Measurements from ENCODE around the gene GAK. TPM values are rescaled to one million over a fixed set of nuclear protein-coding genes. Genes with fewer than 3 reads are reported as not detected.
A peak's percentile ranks its signal among the peaks of the same experiment; 100 is the strongest.

The GAK gene
- total RNA-seq, 2 experiments from 2014 or later: 87.6 to 96.8 TPM

DNA sequence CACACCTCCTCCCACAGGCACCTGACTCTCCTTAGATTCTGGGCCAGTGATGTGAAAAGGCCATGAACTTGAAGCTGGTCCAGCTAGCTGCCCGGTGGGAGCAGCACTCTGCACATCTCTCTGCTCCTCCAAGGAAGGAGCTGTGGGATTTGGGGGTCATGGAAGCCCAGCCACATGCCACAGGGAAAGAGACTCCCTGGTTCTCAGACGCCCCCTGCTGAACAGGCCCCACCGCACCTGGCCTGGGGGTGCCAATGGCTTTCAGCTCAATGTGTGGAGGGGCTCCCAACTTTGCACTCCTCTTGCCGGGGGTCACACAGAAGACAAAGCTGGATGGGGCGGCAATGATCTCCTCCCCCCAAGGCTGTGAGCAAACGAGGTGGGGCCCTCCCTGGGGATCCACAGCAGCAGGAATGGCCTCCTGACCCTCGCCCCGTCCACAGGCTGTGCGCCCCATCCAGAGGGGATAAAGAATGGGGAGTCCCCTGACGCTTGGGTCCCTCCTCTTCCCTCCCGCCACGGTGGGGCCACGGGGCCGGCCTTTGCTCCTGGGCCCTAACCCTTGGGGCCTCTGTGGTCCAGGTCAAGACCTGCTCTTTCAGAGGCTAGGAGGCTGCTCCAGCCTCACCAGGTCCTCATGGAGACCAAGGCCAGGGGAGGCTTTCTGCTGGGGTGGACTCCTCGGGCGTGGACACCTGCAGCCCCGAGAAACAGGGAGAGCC, 51.3 kb downstream of the GAK start:
- no peaks in the 10 kb centered on the region for H3K27me3 Mint-ChIP-seq (ENCODE audit: low read depth)
- H3K27ac Mint-ChIP-seq: peak overlapping the region; percentile 99
- intact Hi-C loops (cut with micrococcal nuclease): no loop called here
- no peak overlapping the region for H3K4me3 Mint-ChIP-seq
- peaks cover 29% of the 10 kb centered on the region for H3K36me3 Mint-ChIP-seq (ENCODE audit: low read depth)
- DNase-seq: no peak
- CTCF ChIA-PET: no interaction called here
- no peaks in the 10 kb centered on the region for H3K9me3 Mint-ChIP-seq
- H3K4me1 Mint-ChIP-seq (ENCODE audit: low read depth): peaks cover 27% of the 10 kb centered on the region

DNA sequence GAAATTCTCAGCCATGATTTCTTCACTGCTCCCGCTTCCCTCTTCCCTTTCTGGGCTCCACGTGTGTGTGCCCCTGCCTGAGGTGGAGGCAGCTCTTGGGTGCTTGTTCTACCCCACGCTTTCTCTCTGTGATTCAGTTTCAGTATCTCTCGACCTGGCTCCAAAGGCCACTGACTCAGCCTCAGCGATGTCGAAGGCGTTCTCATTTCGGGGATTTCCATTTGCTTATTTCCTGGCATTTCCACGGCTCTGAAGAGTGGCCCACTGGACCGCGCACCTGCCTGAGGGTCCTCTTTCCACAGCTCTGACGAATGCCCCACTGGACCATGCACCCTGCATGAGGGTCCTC, 52.4 kb downstream of the GAK start:
- no peaks in the 10 kb centered on the region for H3K9me3 Mint-ChIP-seq
- peak; percentile 84 for DNase-seq
- CTCF ChIA-PET: interaction anchor here (0.6 to 1.3 kb wide), 2 partner anchors 137 to 175 kb away, joined by 3 read pairs; no protein-coding TSS in a partner anchor
- H3K4me1 Mint-ChIP-seq (ENCODE audit: low read depth): peaks cover 27% of the 10 kb centered on the region
- peak overlapping the region; percentile 74 for H3K4me3 Mint-ChIP-seq
- H3K36me3 Mint-ChIP-seq (ENCODE audit: low read depth): peaks cover 34% of the 10 kb centered on the region
- H3K27ac Mint-ChIP-seq: peak overlapping the region; percentile 99
- intact Hi-C loops (cut with micrococcal nuclease): loop anchor here (1.0 to 5.0 kb wide), 4 partner anchors 45 to 137 kb away; partner anchors contain the start of gene IDUA
- H3K27me3 Mint-ChIP-seq (ENCODE audit: low read depth): no peaks in the 10 kb centered on the region

DNA sequence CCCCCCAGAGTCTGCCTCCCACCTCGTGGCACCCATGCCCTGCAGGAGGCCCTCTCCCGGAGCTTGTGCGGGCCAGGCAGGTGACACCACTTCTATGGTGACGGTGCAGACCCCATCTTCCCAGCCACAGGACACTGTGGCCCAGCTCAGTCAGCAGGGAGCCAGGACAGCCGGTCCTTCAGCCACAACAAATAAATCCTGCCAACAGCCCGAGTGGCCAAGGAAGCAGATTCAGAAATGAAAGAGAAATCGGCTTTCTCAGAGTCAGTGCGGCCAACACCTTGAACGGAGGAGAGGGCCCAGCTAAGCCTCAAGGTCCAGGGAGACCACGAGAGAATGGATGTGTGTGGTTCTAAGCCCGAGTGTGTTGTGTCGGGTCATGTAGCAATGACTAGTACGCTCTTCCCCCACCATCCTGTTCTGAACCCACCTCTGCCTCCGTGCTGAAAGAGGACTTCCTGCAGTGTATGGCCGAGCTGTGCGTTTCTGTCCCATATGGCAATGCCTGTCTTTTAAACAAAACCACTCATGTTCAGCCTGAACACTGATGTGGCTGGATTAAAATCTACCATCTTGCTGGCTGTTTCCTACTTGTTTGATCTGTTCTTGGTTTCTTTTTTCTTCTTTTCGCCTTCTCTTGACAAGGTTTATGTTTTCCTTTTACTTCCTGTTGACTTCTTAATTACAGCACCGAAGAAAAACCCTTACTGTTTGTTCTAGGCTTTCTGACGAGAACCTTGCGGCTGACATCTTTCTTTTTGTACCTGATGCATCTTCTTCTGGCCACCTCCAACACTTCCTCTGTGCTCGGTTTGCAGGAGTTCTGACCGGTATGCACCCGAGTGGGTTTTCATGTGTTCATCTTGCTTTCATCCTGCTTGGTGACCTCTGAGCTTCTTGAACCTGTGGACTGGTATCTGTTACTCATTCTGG, 53.1 kb downstream of the GAK start:
- H3K4me1 Mint-ChIP-seq (ENCODE audit: low read depth): peaks cover 27% of the 10 kb centered on the region
- H3K27me3 Mint-ChIP-seq (ENCODE audit: low read depth): no peaks in the 10 kb centered on the region
- peak overlapping the region; percentile 74 for H3K4me3 Mint-ChIP-seq
- intact Hi-C loops (cut with micrococcal nuclease): loop anchor here (1.0 to 5.0 kb wide), 4 partner anchors 45 to 136 kb away; partner anchors contain the start of gene IDUA
- H3K9me3 Mint-ChIP-seq: no peaks in the 10 kb centered on the region
- peaks cover 36% of the 10 kb centered on the region for H3K36me3 Mint-ChIP-seq (ENCODE audit: low read depth)
- CTCF ChIA-PET: interaction anchor here (0.8 to 1.3 kb wide), 2 partner anchors 108 to 136 kb away, joined by 3 read pairs; partner anchors contain the start of gene IDUA
- peak; percentile 57 for DNase-seq
- peak overlapping the region; percentile 99 for H3K27ac Mint-ChIP-seq

DNA sequence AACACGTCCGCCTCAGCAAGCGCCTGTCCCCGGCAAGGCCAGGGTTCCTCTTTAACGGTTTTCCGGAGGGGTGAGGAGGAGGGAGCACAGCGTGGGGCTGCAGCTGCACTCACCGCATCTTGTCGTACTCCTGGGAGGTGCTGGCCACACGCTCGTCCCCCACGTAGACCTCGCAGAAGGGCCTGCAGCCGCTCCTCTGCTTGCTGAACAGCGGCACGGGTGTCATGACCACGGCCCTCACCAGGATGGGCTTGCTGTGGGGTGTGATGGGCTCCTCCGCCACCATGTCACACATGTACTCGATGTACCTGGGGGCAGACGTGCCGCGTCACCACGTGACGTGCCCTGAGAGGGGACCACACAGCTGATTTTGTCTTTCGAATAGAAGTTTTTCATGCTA, 54.6 kb downstream of the GAK start:
- no peak overlapping the region for H3K4me3 Mint-ChIP-seq
- H3K27me3 Mint-ChIP-seq (ENCODE audit: low read depth): no peaks in the 10 kb centered on the region
- CTCF ChIA-PET: no interaction called here
- no peaks in the 10 kb centered on the region for H3K9me3 Mint-ChIP-seq
- no peak overlapping the region for H3K27ac Mint-ChIP-seq
- H3K4me1 Mint-ChIP-seq (ENCODE audit: low read depth): peaks cover 27% of the 10 kb centered on the region
- no peak for DNase-seq
- peaks cover 39% of the 10 kb centered on the region for H3K36me3 Mint-ChIP-seq (ENCODE audit: low read depth)
- intact Hi-C loops (cut with micrococcal nuclease): loop anchor here (5.0 kb wide), 1 partner anchor 95 kb away; no protein-coding TSS in a partner anchor

DNA sequence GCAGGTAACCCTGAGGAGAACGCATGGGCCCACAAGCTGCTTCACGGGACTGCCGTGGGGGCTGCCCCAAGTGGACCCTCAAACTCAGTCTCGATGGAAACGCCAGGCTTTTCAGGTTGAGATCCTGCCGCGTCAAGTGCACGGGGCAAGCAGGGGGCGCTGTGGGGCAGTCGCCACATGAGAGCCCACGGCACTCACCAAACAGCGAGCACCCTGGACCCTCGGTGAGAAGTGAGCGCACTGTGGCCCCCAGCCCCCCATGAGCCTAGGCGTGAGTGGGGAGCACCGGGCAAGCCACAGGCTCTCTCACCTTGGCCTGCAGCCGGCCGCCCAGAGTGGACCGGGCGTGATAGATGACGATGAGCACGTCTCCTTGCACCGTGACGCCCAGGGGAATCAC, 55.3 kb downstream of the GAK start:
- peaks cover 27% of the 10 kb centered on the region for H3K4me1 Mint-ChIP-seq (ENCODE audit: low read depth)
- H3K27me3 Mint-ChIP-seq (ENCODE audit: low read depth): no peaks in the 10 kb centered on the region
- H3K4me3 Mint-ChIP-seq: no peak overlapping the region
- no peaks in the 10 kb centered on the region for H3K9me3 Mint-ChIP-seq
- intact Hi-C loops (cut with micrococcal nuclease): loop anchor here (5.0 kb wide), 1 partner anchor 94 kb away; no protein-coding TSS in a partner anchor
- DNase-seq: no peak
- H3K27ac Mint-ChIP-seq: no peak overlapping the region
- peaks cover 37% of the 10 kb centered on the region for H3K36me3 Mint-ChIP-seq (ENCODE audit: low read depth)
- CTCF ChIA-PET: no interaction called here

DNA sequence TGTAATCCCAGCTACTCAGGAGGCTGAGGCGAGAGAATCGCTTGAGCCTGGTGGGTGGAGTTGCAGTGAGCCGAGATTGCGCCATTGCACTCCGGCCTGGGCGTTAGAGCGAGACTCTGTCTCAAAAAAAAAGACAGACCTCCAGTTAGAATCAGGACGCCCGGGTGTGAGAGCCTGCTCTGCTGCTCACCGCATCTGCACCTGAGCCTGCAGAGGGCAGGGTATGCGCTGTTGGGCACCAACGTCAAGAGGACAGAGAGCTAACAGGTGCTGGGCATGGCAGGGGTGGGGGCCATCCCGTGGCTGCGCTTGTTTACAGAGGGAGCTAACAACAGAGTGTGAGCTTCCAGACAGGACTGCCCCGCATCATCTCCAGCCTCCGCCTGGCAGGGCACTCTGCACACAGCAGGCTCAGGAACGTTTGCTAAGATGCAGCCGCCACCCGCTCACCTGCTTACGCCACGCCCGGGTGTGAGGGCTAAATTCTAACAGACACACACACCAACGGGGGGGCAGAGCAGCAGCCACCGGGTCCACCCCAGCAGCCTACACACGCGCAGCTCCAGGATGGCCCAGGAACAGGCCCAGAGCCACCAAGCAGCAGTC, 56.2 kb downstream of the GAK start:
- intact Hi-C loops (cut with micrococcal nuclease): loop anchor here (5.0 kb wide), 1 partner anchor 94 kb away; no protein-coding TSS in a partner anchor
- no peak overlapping the region for H3K4me3 Mint-ChIP-seq
- CTCF ChIA-PET: no interaction called here

DNA sequence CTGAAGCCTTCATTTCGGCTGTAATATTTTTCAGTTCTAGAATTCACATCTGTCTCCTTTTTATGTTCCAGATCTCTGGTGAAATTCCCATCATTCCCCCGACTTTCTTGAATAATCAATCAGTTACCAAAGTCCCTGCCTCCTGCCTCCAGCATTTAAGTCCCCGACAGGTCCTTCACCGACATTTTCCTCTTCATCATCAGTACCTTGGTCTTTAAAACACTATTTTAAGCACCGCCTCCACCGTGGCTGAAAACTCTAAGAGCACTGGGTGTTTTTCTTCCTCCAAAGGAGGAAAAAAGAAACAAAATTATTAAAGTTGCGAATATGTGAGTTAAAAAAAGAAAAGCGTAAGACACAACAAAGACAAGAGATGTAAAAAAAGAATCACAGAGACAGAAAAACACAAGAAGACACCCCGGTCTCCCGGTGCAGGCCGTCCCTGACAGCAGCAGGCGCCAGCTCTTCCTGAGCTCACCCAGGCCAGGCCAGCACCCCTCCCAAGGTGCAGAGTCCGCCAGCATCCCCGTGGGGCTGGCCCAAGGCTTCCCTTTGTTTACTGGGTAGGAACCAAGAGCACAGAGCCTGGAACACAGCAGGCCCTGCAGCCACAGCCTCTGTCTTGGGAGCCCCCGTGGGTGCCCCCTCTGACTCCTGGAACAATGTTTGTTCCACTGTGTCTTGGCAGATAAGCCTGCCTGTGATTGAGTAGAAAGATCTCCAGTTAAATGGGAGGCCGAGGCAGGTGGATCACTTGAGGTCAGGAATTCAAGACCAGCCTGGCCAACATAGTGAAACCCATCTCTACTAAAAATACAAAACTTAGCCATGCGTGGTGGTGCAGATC, 56.9 kb downstream of the GAK start:
- Mint-ChIP-seq H3K9me3 (no peaks in the 10 kb centered on the region), H3K4me1 (ENCODE audit: low read depth) (peaks cover 23% of the 10 kb centered on the region), H3K36me3 (ENCODE audit: low read depth) (peaks cover 42% of the 10 kb centered on the region), H3K27me3 (ENCODE audit: low read depth) (no peaks in the 10 kb centered on the region), H3K4me3 (no peak overlapping the region), H3K27ac (no peak overlapping the region)
- no peak for DNase-seq
- intact Hi-C loops (cut with micrococcal nuclease): loop anchor here (5.0 kb wide), 1 partner anchor 93 kb away; no protein-coding TSS in a partner anchor
- CTCF ChIA-PET: no interaction called here

More for the DNA sequence above, 56.2 kb downstream of the GAK start:
- no peaks in the 10 kb centered on the region for H3K9me3 Mint-ChIP-seq
- H3K4me1 Mint-ChIP-seq (ENCODE audit: low read depth): peaks cover 27% of the 10 kb centered on the region
- no peak for DNase-seq
- no peak overlapping the region for H3K27ac Mint-ChIP-seq
- H3K36me3 Mint-ChIP-seq (ENCODE audit: low read depth): peaks cover 38% of the 10 kb centered on the region
- no peaks in the 10 kb centered on the region for H3K27me3 Mint-ChIP-seq (ENCODE audit: low read depth)

DNA sequence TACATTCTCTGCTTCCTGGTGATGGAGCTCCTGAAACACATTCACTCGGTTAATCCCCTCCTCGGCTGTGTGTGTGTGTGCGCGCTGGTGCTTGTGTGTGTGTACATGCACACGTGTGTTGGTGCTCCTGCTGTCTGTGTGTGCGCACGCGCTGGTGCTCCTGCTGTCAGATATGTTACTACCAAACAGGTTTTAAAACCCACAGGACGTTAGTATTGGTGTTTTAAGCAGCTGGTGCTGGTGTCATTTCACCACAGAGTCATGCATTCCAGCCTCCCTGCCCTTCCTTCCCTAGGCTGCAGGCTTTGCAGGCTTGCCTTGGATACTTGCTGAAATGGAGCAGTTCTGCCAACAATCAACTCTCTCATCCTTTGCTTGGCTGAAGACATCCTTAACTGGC, 58.1 kb downstream of the GAK start:
- Mint-ChIP-seq H3K27ac (no peak overlapping the region), H3K27me3 (ENCODE audit: low read depth) (no peaks in the 10 kb centered on the region), H3K36me3 (ENCODE audit: low read depth) (peaks cover 41% of the 10 kb centered on the region), H3K4me3 (no peak overlapping the region), H3K4me1 (ENCODE audit: low read depth) (peaks cover 12% of the 10 kb centered on the region), H3K9me3 (no peaks in the 10 kb centered on the region)
- DNase-seq: no peak
- CTCF ChIA-PET: no interaction called here
- intact Hi-C loops (cut with micrococcal nuclease): no loop called here

DNA sequence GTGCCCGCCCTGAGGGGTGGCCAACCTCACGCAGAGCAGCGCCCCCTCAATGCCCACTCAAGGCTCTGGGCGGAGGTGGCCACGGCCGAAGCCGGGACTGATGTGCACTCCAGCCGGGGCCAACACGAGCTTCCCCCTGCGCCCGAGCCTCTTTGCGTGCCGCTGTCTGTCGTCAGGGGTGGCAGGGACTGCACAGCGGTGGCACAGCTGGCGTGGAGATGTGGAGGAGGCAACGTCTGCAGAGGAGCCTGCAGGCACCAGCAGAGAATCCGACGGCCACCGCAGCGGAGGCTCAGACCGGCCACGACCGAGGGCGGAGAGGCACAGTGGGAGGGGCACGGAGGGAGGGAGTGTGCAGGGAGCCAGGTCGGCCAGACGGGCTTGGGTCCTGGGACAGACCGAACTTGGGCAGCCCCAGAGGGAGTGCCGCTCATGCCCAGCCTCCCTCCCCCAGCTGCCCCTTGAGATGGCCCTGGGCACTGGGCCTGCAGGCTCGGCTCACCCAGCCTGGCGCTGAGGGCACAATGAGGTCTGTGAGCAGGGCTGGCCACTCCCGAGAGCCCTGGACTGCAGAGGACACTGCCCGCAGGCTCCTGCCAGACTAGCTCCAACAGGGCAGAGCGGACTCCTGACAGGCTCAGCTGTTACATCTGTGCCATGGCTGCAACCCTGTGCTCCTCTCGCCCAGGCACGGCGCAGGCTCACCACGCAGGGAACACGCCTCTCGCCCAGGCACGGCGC, 59.7 kb downstream of the GAK start:
- no peak for DNase-seq
- H3K4me1 Mint-ChIP-seq (ENCODE audit: low read depth): no peaks in the 10 kb centered on the region
- H3K36me3 Mint-ChIP-seq (ENCODE audit: low read depth): peaks cover 36% of the 10 kb centered on the region
- no peak overlapping the region for H3K4me3 Mint-ChIP-seq
- no peaks in the 10 kb centered on the region for H3K27me3 Mint-ChIP-seq (ENCODE audit: low read depth)
- H3K27ac Mint-ChIP-seq: no peak overlapping the region
- H3K9me3 Mint-ChIP-seq: no peaks in the 10 kb centered on the region
- intact Hi-C loops (cut with micrococcal nuclease): no loop called here
- CTCF ChIA-PET: interaction anchor here (1.8 kb wide), 1 partner anchor 130 kb away, joined by 8 read pairs; no protein-coding TSS in a partner anchor

DNA sequence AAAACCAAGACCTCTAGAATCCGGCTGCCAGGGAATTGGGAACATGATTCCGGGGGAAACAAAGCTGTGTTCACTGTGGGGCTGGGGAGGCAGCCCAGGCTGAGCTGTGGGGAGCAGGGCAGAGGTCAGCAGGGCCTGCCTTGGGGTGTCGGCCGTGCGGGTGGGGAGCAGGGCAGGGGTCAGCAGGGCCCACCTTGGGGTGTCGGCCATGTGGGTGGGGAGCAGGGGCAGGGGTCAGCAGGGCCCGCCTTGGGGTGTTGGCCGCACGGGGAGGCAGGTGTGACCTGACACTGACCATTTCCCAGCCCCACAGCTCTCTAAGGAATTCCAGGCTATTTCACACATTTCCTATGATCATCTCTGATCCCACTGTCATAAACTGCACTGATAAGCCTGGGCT, 60.6 kb downstream of the GAK start:
- no peaks in the 10 kb centered on the region for H3K27me3 Mint-ChIP-seq (ENCODE audit: low read depth)
- no peak for DNase-seq
- intact Hi-C loops (cut with micrococcal nuclease): no loop called here
- CTCF ChIA-PET: interaction anchor here (1.8 kb wide), 1 partner anchor 129 kb away, joined by 8 read pairs; no protein-coding TSS in a partner anchor
- no peaks in the 10 kb centered on the region for H3K9me3 Mint-ChIP-seq
- no peak overlapping the region for H3K4me3 Mint-ChIP-seq
- H3K36me3 Mint-ChIP-seq (ENCODE audit: low read depth): peaks cover 31% of the 10 kb centered on the region
- no peak overlapping the region for H3K27ac Mint-ChIP-seq
- H3K4me1 Mint-ChIP-seq (ENCODE audit: low read depth): no peaks in the 10 kb centered on the region

DNA sequence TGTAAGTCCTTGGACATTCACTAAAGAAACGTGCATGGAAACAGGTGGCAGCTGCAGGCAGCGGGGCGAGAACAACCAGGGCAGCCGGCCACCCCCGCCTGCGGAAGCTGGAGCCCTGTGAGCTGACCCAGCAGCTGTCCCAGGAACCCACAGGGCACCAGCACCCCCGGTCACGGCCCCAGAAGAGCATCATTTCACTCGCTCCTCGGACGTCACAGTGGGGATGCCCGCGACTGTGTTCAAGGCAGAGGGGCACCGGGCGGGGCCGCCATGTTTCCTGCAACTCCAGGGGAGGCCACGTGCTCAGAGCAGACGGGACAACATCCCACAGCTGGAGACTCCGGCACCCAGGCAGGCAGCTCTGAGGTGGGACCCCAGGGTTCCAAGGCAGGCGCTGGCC, 61.2 kb downstream of the GAK start:
- Mint-ChIP-seq H3K27me3 (ENCODE audit: low read depth) (no peaks in the 10 kb centered on the region), H3K4me1 (ENCODE audit: low read depth) (no peaks in the 10 kb centered on the region), H3K36me3 (ENCODE audit: low read depth) (peaks cover 28% of the 10 kb centered on the region), H3K9me3 (no peaks in the 10 kb centered on the region), H3K4me3 (no peak overlapping the region), H3K27ac (no peak overlapping the region)
- intact Hi-C loops (cut with micrococcal nuclease): no loop called here
- CTCF ChIA-PET: interaction anchor here (1.8 kb wide), 1 partner anchor 129 kb away, joined by 8 read pairs; no protein-coding TSS in a partner anchor
- no peak for DNase-seq

Data from activated naive CD4-positive, alpha-beta T cell treated with anti-CD3 and anti-CD28 coated beads for 36 hours (primary cell).